HG03103 (cell line): ENCODE data around the gene APBA3.

ENCODE experiments used
- ATAC-seq: cut with Tn5 transposase; IDR thresholded peaks from one replicate; pipeline ENCODE4 v1.9.1; 2021; ENCODE audit warnings: low read depth; ENCODE audit not compliant: unreplicated experiment

The APBA3 gene

DNA sequence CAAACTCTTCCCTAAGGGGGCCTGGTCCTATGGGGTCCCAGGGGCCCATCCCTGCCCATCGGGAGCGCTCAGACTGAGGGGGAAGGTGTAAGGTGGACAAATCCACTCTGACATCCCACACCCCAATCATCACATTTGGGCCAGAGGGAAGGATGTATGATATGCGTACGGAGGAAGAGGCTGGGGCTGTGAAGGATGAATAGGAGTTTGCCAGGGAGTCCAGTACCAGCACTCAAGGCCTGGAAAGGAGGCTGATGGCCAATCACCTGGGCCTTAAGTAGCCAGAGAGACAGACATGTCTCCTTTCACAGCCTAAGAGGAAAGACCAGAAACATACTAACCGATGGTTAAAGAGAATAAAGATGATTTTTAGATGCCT lies 38.4 kb downstream of the APBA3 start:
- no peak for ATAC-seq

DNA sequence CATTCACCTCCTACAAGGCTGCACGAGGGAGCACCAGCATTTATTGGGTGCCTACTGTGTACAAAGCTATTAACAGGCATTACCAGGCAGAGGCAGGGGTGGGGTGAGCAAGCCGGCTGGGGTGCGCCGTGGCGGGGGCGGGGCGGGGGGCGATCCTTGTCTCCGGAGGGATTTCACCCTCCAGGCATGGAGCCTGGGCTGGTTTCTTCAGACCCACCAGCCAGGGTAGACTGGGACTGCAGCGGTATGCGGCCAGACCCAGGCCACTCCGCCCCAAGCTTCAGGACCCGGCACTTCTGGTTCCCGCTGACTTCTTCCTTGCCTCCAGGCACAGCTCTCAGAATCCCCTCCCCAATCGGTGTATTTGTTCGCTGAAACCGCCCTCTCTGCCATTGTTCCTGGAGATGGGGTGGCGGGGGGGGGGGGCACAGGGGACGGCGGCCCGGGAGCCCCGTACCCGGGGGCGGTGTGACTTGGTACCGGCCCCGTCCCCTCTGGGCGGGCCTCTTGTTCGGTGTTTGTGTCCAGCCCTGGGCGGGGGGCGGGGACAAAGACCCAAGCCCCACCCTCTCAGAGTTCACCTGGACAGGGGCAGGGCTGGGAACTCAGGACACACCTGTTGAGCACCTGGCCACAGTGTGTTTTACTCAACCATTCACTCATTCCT lies 38.9 kb downstream of the APBA3 start:
- ATAC-seq: no peak

DNA sequence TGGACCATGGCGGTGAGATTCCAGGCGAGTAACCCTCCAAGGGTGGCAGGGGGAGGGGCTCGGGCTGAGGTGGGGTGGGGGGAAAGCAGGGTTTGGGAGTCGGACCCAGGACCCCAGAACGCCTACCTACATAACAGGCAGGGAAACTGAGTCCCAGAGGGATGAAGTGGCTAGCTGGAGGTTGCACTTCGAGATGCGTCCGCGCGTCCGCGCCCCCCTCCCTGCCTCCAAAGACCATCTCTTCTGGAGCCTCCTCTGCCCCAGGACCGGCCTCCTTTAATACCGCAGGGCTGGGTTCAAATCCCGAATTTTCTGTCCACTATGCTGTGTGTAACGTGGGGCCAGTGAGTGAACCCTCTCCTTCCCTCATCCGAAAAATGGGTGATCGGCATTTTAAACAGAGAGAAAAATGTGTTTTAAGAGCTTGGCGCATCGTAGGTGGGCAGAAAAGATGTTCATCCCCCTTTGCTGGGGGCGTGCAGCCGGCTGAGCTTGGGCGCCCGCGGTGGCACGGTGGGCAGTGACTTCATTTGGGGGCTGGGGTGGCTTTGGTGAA lies 39.5 kb downstream of the APBA3 start:
- ATAC-seq: no peak

DNA sequence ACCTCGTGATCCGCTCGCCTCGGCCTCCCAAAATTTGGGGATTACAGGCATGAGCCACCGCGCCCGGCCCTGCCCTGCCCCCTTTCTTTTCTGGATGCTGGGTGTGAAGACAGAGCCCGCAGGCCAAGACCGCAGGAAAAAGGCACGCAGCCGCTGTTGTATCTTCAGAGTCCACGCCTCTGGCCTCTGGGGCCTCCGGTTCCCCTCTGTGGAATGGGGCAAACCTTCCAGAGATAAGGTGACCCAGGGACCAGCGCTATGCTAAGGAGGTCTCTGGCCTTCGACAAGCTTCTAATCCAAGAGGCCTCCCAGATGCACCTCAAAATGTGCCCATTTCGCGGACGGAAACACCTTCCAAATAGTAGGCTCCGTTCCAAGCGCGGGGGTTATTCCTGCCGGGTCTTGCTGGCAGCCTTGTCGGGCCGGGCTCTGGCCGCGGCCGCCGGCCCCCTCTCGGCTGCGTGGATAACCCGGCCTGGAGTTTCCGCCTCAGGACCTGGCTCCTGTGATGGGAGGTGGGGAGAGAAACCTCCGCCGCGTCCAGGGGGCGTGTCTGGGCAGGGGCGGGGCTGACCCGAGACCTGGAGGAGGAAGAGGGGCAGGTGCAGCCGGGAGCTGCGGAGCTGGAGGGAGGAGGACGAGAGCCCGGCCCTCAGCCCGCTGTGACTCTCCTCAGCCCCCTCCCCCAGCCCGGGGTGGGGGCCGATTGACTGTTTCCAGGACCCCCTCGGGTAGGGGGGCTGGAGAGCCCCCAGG lies 40.2 kb downstream of the APBA3 start:
- no peak for ATAC-seq

DNA sequence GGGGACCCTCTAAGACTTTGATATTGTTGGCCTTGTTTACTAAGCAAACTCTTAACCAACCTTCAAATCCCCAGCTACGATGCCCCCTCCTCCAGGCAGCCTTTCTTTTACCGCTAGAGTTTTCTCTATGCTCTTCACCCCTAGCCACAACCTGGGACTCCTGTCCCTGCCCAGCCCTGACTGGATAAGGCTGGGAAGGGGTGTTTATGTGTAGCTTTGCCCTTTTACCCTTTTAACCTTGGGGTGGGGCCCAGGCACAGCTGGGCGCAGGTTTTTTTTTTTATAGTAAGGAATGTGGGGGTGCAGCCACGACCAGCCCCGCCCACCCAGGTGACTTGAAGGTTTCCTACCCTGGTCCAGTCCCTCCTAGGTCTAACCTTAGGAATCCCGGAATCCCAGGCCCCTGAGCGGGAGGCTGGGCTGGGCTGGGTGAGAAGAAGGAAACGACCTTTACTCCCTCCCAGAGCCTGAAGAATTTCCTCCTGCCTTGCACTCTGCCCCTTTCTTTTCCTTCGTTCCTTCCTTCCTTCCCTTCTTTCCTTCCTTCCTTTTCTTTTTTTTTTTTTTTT lies 41.1 kb downstream of the APBA3 start:
- ATAC-seq: no peak

DNA sequence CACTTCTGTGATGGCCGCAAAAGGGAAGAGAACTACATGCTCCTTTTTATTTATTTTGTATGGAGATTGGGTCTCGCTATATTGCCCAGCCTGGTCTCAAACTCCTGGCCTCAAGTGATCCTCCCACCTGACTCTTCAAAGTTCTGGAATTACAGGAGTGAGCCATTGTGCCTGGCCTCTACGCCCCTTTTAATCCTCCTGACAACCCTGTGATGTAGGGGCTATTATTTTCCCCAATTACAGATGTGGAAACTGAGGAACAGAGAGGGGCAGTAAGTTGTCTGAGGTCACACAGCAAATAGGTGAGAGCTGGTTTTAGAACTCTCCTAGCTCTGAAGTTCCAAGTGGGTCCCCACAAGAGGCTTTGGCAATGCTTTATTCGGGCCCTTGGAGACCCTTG lies 41.6 kb downstream of the APBA3 start:
- no peak for ATAC-seq

DNA sequence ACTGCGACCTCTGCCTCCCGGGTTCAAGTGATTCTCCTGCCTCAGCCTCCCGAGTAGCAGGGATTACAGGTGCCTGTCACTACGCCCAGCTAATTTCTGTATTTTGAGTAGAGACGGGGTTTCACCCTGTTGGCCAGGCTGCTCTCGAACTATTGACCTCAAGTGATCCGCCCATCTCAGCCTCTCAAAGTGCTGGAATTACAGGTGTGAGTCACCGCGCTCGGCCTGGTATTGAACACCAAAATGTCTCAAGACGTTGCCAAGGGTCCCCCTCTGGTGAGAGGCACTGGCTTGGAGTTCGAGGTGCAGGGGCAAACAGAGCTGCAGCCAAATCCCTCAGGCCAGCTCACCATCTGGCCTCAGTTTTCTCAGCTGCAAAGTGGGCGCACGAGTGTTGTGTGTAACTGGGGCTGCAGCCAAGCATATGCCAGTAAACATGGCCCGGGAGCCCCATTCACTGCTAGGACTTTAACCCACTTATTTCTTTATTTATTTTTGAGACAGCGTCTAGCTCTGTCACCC lies 45.3 kb downstream of the APBA3 start:
- ATAC-seq: no peak

DNA sequence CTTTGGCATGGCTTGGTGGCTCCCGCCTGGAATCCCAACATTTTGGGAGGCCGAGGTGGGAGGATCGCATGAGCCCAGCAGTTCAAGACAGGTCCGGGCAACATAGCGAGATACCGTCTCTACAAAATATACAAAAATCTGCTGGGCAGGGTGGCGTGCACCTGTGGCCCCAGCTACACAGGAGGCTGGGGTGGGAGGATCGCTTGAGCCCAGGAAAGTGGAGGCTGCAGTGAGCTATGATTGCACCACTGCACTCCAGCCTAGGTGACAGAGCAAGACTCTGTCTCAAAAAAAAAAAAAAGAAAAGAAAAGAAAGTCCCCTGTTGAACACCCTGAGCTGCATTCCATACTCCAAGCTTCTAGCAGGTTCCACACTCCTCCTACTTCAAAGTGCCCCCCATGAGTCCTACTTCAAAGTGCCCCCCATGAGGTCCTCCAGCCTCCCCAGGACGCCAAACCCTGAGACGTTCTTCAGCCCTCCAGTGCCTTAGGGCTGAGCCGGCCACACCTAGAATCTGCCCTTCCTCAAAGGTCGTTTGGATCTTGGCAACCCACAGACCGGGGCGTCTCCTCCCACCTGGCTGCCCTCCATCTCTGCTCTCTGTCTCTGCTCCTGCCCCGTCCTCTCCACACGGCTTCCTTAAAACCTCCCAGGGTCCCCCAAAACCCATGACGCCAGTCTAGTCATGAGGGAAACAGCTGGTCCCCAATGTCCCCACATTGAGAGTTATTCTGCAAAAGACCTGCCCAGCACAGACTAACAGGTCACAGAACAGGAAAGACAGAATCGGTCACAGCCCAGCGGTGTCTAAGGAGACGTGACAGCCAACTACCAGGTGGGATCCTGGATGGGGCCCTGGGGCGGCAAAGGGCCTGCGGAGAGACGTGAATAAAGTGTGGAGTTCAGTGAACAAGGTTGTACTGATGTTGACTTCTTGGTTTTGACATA lies 48.6 kb downstream of the APBA3 start:
- no peak for ATAC-seq

DNA sequence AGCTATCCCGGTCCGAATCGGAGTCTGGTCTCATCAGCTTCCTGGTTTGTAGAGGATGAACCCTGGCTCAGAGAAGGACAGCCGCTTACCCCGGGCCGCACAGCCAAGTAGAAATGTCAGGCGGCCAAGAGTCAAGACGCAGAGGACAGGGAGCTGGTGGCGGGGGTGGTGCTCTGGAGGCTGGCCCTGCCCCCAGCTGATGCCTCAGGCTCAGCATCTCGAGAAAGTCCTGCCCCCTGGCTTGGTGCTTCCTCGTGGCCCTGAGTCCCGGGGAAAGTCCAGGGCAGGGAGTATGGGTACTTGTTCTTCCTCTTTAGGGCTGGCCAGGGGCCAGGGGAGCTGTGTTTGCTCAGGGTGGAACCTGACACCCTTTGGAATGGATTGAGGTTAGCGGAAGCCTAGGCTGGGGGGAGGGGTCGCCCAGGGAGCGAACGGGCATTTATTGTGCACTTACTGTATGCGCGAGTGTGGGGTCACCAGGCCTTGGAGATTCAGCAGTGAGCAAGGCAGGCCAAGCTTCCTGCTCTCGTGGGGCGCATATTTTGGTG lies 51.2 kb downstream of the APBA3 start:
- no peak for ATAC-seq

DNA sequence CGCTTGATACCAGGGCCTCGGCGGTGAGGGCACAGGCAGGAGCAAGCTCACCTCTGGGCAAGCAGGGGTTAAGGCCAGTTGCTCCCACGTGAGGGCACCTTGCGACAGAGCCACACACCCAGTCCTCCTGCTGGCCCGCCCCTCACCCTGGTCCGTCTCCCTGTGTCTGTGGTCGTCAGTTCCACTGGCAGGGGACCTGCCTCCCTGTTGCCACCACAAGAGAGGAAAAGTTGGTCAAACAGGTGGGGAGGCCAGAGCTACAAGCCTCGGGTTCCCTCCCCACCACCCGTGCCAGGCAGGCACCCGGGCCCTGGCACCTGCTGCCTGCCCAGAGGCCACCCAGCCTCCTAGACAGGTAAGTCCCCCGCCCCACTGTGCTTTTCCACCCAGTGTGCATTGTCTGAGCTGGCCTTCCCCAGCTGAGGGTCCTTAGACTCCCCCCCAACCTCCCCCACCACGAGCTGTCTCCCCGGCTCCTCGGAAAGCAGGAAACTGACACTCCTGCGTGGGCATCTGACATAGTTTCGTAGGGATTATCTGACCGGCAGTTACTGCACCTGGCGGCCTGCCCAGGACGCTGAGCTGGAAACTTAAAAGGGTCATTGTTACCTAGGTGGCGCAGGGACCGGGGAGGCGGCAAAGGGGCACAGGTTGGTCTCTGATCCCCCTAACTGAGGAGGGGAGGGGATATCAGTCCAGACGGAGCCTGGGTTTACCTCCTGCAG lies 53.1 kb downstream of the APBA3 start, which contains the start of gene TJP3:
TSS of gene TJP3 (plus strand) at position 178 of the 725 bp plus-strand sequence. CDS start 20,049 bp downstream, outside the sequence.
- no peak for ATAC-seq

DNA sequence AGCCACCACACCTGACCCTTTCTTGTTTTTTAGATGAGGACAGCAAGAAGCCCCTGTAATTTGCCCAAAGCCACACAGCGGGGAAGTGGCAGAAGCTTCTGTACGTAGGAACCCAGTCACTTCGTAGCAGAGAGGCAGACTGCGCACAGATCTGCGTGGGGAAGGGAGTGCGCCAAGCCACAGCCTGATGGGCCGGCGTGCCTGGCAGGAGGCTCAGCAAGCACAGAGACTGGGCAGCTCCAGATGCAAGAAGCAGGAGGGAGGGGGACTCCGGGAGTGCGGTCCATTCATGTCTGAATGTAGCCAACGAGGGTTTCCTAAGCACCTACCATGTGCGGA lies 53.7 kb downstream of the APBA3 start:
- ATAC-seq: no peak

GRCh38 chr19:3701200-3701599 lies 60.3 kb downstream of the APBA3 start:
- no peak for ATAC-seq
